Measurements from ENCODE around the gene APOM. TPM values are rescaled to one million over a fixed set of nuclear protein-coding genes. Genes with fewer than 3 reads are reported as not detected.

APOM gene
- total and polyA plus RNA-seq, 12 donors, result 2.3 to 18.2 (median 4.5) TPM; not detected in 1

- TF ChIP-seq POLR2A (IDR thresholded peaks at IDR 0.05) (no peak), CTCF (IDR thresholded peaks at IDR 0.05) (no peak)
- H3K27ac ChIP-seq, result no peak overlapping the region
- H3K36me3 ChIP-seq (replicated peaks in 1 of 2), result peaks cover 0 to 100% of the 10 kb centered on the region in 2 donors
- H3K4me1 ChIP-seq (replicated peaks in 1 of 2), result peaks cover 0 to 10% of the 10 kb centered on the region in 2 donors
- 93 to 95% (median 95%) methylated on average over 9 of the region's 9 CpGs for WGBS, 4 donors
- no peaks in the 10 kb centered on the region for H3K27me3 ChIP-seq
- intact Hi-C loops (cut with DNase I), result no loop called here
- H3K9me3 ChIP-seq (replicated peaks in 1 of 3), result no peaks in the 10 kb centered on the region
- no peak for DNase-seq
- no peak overlapping the region for H3K4me3 ChIP-seq
Measured at GRCh38 chr6:31645325-31645724, 10.4 kb upstream of the APOM start.

GRCh38 chr6:31651602-31652191, 4.0 kb upstream of the APOM start:
- WGBS, 4 donors, result 3 to 4% (median 3%) methylated on average over 17 to 29 of the region's 29 CpGs
- Histone ChIP-seq H3K9me3 (replicated peaks in 1 of 3) (no peaks in the 10 kb centered on the region), H3K27me3 (no peaks in the 10 kb centered on the region), H3K27ac (peak overlapping the region; percentile 97 to 100 (median 98)), H3K4me1 (replicated peaks in 1 of 2) (peaks cover 12 to 31% of the 10 kb centered on the region in 2 donors), H3K4me3 (peak overlapping the region; percentile 13 to 92 (median 64)), H3K36me3 (replicated peaks in 1 of 2) (peaks cover 0 to 51% of the 10 kb centered on the region in 2 donors)
- DNase-seq, result peak in 6 of 7 donors; percentile 80 to 91 (median 88)
- intact Hi-C loops (cut with DNase I), result no loop called here
- peak in 1 of 6 experiments; percentile 4 for TF ChIP-seq CTCF (IDR thresholded peaks at IDR 0.05)
- TF ChIP-seq POLR2A (IDR thresholded peaks at IDR 0.05), result peak in 1 of 2 donors; percentile 9

- peak in 6 of 7 donors; percentile 88 to 96 (median 92) for DNase-seq
- TF ChIP-seq POLR2A (IDR thresholded peaks at IDR 0.05) (peak; percentile 44 to 90), CTCF (IDR thresholded peaks at IDR 0.05) (no peak)
- 8 to 11% (median 9%) methylated on average over 27 to 37 of the region's 37 CpGs for WGBS, 4 donors
- H3K27ac ChIP-seq, result peak overlapping the region; percentile 97 to 100 (median 98)
- intact Hi-C loops (cut with DNase I), result no loop called here
- H3K4me3 ChIP-seq, result peak overlapping the region in 3 of 4 donors; percentile 59 to 92 (median 79)
- H3K36me3 ChIP-seq (replicated peaks in 1 of 2), result peaks cover 0 to 47% of the 10 kb centered on the region in 2 donors
- no peaks in the 10 kb centered on the region for H3K9me3 ChIP-seq (replicated peaks in 1 of 3)
- H3K4me1 ChIP-seq (replicated peaks in 1 of 2), result peaks cover 12 to 34% of the 10 kb centered on the region in 2 donors
- H3K27me3 ChIP-seq, result no peaks in the 10 kb centered on the region
Measured at GRCh38 chr6:31652925-31653724, 2.6 kb upstream of the APOM start.

GRCh38 chr6:31654574-31655348, 933 bp upstream of the APOM start:
- peaks cover 0 to 31% of the 10 kb centered on the region in 2 donors for H3K36me3 ChIP-seq (replicated peaks in 1 of 2)
- TF ChIP-seq CTCF (IDR thresholded peaks at IDR 0.05) (no peak), POLR2A (IDR thresholded peaks at IDR 0.05) (no peak)
- no peak overlapping the region for H3K27ac ChIP-seq
- no peaks in the 10 kb centered on the region for H3K27me3 ChIP-seq
- WGBS, 4 donors, result 86 to 93% (median 92%) methylated on average over 8 of the region's 8 CpGs
- intact Hi-C loops (cut with DNase I), result no loop called here
- DNase-seq, result no peak
- peaks cover 24 to 48% of the 10 kb centered on the region in 2 donors for H3K4me1 ChIP-seq (replicated peaks in 1 of 2)
- H3K4me3 ChIP-seq, result no peak overlapping the region
- no peaks in the 10 kb centered on the region for H3K9me3 ChIP-seq (replicated peaks in 1 of 3)

Measured in adrenal gland (tissue), 12 donors.